Activated CD4-positive, alpha-beta T cell treated with anti-CD3 and anti-CD28 coated beads for 4 hours (primary cell): ENCODE results near the gene SOX15.

Experiments
- DNase-seq, 2 donors: peaks; one replicate each; pipeline ENCODE4 v3.0.0-alpha.2; 2020

SOX15 gene

GRCh38 chr17:7576432-7576937 lies 13.4 kb downstream of the SOX15 start:
- DNase-seq = no peak

GRCh38 chr17:7575959-7576358 lies 13.9 kb downstream of the SOX15 start:
- DNase-seq = no peak

DNA sequence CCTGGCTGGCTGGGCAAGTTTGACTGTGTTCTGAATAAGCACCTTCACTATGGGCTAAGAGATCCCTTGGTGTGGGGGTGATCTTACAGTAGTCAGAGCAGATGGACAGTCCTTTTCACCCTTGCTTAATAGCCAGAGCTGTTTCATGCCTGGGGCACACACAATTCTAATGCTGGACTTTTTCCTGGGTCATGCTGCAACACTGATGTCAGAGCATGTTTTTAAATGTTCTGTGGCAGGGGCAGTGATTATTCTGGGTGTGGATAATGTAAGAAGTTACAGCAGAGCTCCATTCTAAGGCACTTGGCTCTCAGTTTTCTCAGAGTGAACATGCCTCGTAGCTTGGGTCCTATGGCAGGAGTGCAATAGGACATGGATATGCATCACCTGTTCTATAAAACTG lies 14.4 kb downstream of the SOX15 start:
- DNase-seq = no peak

GRCh38 chr17:7574176-7574953 lies 15.5 kb downstream of the SOX15 start:
- no peak for DNase-seq

GRCh38 chr17:7573324-7574080 lies 16.4 kb downstream of the SOX15 start:
- DNase-seq = peak; percentile 92 to 94

DNA sequence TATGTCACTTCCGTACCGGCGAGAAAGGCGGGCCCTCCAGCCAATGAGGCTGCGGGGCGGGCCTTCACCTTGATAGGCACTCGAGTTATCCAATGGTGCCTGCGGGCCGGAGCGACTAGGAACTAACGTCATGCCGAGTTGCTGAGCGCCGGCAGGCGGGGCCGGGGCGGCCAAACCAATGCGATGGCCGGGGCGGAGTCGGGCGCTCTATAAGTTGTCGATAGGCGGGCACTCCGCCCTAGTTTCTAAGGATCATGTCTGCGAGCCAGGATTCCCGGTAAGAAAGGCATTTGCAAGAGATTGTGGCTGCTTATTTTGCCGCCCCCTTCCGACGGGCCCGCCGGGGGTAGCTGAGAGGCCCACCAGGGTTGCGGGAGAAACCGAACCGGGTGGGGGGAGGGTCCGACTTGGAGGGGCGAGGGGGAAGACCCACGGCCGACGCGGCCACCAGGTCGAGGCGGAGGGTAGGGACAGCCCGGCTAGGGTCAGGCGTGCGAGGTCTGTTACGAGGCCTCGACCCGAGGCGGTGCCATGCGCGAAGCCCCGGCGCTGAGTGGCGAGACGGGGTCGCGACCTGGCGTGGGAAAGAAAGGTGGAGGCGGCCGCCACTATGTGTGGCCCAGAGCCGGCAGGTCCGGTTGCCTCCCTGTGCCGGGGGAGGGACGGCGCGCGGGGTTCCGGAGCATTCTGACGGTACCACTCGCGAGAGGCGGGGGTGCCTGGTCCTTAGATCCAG lies 17.1 kb downstream of the SOX15 start:
- peak; percentile 99 to 100 for DNase-seq

DNA sequence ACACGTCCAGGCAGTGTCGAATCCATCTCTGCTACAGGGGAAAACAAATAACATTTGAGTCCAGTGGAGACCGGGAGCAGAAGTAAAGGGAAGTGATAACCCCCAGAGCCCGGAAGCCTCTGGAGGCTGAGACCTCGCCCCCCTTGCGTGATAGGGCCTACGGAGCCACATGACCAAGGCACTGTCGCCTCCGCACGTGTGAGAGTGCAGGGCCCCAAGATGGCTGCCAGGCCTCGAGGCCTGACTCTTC lies 17.6 kb downstream of the SOX15 start:
- DNase-seq = no peak

- DNase-seq = no peak
Measured at GRCh38 chr17:7570351-7570750, 19.5 kb downstream of the SOX15 start.

DNA sequence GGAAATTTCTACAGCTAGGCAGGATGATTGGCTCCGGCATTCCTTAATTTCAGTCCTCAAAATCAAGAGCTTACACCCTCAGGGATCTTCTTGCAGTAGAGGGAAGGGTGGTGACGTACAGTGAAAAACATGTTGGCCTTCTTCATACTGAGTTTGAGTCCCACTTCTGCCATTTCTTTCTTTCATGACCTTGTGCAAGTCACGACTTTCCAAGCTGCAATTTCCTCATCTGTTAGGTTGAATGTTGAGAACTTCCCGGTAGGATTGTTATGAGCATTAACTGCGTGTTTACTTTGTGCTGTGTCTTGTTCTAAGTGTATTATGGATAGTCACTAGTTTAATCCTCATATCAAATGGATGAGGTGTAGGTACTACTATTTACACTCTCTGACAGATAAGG lies 20.3 kb downstream of the SOX15 start:
- DNase-seq = no peak

- DNase-seq = no peak
Measured at GRCh38 chr17:7563115-7563869, 26.6 kb downstream of the SOX15 start.

- no peak for DNase-seq
Measured at GRCh38 chr17:7562208-7562605, 27.7 kb downstream of the SOX15 start.

DNA sequence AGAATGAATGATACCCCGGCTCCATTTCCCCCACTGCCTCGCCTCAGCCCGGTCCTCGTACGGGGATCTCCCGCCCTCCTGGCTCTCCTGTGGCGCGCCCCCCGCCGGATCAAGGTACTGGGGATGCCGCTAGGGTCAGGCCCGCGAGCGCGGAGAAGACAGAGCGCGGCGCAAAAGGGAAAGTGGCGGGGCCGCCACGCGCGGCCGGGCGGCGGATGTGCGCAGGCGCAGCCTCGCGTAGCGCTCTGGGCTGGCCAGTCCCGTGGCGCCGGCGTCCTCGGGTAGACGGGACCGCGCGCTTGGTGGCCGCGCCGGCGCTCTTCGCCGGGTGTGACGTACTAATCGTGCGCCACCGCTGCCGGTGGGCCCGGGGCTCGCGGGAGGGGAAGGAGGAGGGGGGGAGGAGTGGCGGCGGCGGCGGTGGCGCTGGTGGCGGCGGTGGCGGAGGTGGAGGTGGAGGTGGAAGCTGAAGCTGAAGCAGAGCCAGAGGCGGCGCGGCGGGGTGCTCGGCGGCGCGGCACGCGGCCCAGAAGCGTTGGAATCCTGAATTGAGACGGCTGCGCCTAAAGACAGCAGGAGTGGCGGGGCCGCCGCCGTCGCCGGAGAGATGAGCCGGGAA lies 28.2 kb downstream of the SOX15 start, which contains the start of gene SENP3:
TSS of gene SENP3 (plus strand) at position 331 of the 619 bp plus-strand sequence. CDS start 1,158 bp downstream, outside the sequence.
- DNase-seq = peak; percentile 88 to 92

DNA sequence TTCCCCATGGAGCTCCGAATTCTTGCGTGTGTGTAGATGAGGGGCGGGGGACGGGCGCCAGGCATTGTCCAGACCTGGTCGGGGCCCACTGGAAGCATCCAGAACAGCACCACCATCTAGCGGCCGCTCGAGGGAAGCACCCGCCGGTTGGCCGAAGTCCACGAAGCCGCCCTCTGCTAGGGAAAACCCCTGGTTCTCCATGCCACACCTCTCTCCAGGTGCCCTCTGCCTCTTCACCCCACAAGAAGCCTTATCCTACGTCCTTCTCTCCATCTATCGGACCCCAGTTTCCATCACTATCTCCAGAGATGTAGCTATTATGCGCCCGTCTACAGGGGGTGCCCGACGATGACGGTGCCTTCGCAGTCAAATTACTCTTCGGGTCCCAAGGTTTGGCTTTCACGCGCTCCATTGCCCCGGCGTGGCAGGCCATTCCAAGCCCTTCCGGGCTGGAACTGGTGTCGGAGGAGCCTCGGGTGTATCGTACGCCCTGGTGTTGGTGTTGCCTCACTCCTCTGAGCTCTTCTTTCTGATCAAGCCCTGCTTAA lies 28.8 kb downstream of the SOX15 start:
- DNase-seq = peak; percentile 80 to 85

DNA sequence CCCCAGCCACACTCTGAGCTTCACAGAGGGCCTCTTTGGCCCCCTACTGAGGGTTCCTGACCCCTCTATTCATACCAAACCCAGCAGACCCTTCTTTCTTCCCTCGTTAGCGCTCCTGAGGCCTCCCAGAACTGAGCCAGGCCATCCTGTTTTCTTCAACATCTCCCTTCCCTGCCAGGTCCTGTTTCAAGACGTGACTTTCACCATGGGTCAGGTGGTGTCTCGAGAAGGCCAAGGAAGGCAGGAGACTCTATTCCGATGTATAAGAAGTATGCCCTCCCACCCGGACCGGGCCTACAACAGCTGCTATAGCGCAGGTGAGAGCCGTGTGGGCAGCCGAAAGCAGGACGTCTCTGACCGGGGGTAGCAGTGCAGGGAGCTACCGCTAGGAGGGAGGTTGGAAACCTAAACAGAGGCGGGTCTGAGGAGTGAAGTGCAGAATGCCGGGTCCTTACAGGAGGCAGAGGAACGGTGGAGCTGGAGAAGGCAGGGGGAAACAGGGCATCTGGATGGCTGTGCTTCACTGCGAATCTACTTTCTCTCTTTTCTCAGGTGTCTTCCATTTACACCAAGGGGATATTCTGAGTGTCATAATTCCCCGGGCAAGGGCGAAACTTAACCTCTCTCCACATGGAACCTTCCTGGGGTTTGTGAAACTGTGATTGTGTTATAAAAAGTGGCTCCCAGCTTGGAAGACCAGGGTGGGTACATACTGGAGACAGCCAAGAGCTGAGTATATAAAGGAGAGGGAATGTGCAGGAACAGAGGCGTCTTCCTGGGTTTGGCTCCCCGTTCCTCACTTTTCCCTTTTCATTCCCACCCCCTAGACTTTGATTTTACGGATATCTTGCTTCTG lies 29.5 kb downstream of the SOX15 start:
- DNase-seq = peak; percentile 45 to 56

DNA sequence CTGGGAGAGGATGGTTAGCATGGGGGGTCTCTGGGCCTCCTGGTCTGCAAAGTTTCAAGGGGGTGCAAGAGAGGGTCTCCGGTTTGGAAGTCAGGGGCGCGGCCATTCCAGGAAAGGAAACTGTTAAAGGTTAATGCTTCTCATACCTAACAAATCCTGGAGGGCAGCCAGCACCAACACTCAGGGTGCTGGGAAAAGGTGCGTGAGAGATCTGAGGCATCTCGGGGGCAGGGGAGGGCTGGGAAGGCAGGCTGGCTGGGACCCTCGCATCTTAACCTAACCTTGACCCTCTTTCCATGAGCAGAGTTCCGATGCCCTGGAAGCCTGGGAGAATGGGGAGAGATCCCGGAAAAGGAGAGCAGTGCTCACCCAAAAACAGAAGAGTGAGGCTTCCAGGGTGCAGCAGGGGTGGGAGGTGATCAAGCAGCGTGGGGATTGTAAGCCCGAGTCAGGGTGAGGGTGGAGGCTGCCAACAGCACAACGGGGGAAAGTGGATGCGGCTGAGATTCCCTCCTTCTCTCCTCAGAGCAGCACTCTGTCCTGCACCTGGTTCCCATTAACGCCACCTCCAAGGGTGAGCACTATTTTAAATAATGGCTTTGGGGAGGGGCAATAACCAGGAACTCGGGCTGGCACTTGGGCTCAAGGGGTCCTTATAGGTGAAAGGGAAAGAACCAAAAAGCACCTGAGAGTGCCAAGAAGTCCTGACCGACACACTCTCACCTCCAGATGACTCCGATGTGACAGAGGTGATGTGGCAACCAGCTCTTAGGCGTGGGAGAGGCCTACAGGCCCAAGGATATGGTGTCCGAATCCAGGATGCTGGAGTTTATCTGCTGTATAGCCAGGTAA lies 30.3 kb downstream of the SOX15 start:
- DNase-seq = no peak

DNA sequence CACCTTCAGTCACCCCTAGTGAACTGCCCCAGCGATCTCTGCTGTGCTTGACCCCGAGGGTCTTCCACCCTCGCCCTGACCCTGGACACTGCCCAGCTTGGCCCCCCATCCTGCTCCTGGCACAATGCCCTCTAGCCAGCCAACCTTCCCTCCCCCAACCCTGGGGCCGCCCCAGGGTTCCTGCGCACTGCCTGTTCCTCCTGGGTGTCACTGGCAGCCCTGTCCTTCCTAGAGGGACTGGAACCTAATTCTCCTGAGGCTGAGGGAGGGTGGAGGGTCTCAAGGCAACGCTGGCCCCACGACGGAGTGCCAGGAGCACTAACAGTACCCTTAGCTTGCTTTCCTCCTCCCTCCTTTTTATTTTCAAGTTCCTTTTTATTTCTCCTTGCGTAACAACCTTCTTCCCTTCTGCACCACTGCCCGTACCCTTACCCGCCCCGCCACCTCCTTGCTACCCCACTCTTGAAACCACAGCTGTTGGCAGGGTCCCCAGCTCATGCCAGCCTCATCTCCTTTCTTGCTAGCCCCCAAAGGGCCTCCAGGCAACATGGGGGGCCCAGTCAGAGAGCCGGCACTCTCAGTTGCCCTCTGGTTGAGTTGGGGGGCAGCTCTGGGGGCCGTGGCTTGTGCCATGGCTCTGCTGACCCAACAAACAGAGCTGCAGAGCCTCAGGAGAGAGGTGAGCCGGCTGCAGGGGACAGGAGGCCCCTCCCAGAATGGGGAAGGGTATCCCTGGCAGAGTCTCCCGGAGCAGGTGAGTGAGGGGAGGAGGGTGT lies 31.2 kb downstream of the SOX15 start, which contains the start of gene TNFSF13:
TSS of gene TNFSF13 (plus strand) at position 207 of the 776 bp plus-strand sequence. CDS start at position 497, 290 bp downstream.
- DNase-seq = no peak

- no peak for DNase-seq
Measured at GRCh38 chr17:7557775-7558543, 31.9 kb downstream of the SOX15 start.

- DNase-seq = no peak
Measured at GRCh38 chr17:7557147-7557764, 32.6 kb downstream of the SOX15 start.
